Inferior parietal cortex (tissue), 1 donor: ENCODE data around the gene CLSTN2.
"Not testable (repeated sequence)": the region's sequence is repeated elsewhere in the genome, so short reads cannot be mapped to it uniquely, and the experiment has no call there.

Experiments used
- DNase-seq: peaks from one replicate; pipeline ENCODE4 v3.0.0-alpha.2; 2016; ENCODE audit errors: extremely low spot score

The CLSTN2 gene

DNA sequence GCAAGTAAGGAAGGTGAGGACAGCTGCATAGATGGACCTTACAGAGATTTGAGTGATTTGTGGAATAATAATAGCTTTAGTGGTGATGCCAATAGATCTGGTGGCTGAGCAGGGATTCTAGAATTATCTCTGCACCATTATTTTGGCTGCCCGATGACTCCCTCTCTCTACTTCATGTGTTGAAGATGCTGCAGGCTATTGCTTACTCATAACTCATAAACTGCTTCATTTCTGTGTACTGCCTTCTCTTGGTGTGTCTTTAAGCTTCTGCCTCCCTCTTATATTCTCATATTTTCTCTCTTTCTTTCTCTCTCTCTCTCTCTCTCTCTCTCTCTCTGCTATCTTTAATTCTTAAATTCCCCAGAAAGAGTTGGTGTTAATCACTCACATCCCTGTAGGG is 486.9 kb downstream of the CLSTN2 start:
- no peak for DNase-seq

DNA sequence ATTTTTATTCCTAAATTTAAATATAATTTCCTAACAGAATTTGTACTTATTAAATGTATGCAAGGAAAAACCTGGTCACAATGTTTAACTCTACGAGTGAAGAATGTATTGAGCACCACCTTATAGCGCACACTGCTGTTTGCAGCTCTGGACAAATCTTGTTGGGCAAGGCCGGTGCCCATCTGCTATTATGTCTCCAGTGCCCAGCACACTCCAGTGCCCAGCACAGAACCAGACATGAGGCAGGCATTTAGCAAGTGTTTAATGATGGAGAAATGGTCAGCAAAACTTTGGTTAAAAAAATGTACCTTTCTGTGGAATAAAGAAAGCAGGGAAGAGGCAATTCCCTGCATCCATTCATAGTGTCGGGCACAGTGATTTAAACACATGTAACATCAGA is 488.2 kb downstream of the CLSTN2 start:
- DNase-seq = no peak

DNA sequence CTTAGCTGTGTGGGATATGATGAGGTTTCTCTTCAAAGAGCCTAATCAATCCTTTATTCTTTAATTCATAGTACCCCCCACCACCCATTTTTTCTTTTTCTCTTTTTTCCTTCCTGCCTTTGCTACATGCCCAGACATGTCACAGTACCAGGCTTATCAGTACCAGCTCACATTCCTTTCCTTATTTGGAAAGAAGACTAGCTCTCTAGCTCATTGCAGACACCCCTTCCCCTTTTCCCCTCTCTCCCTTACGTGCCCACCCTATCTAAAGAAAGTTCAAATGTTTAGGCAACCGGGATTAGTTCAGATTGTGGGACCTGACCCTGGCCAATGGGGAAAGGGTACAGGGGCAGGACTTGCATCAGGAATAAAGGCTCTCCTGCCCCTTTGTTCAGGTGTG is 488.6 kb downstream of the CLSTN2 start:
- not testable (repeated sequence) for DNase-seq

DNA sequence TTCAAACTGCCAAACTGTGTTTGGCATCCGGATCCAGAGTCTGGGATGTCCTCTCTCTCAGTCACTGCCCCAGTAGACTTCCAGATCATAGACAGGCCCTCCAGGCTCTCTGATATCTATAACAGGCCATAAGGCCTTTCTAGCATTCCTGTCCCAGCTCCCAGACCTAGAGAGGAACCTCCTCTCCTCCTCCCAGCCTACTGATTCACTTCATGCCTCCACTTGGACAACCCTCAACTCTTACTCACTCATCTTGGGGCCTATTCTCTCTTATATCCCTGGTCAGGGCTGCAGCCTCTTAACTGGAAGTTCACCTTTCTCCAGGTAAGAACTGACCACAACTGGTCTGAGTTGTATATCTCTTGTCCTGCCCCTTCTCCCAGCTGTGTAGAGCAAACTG is 489.2 kb downstream of the CLSTN2 start:
- no peak for DNase-seq

DNA sequence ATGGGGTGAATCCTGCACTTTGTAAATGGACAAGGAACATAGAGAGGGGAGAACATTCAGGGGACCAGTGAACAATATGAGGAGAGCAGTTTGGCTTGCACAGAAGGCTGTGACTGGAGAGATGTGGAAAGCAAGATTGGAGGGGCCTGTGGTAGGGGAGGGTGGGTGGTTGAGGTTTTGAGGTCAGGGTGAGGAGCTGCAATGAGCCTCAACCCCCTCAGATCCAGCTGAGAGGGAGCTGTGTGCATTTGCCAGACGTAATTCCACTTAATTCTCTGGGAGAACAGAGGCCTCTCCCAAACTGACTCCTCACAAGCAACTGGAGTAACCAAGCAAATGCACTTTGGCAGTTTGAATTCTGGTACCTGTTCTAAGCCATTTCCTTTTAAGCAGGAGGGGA is 489.7 kb downstream of the CLSTN2 start:
- no peak for DNase-seq

DNA sequence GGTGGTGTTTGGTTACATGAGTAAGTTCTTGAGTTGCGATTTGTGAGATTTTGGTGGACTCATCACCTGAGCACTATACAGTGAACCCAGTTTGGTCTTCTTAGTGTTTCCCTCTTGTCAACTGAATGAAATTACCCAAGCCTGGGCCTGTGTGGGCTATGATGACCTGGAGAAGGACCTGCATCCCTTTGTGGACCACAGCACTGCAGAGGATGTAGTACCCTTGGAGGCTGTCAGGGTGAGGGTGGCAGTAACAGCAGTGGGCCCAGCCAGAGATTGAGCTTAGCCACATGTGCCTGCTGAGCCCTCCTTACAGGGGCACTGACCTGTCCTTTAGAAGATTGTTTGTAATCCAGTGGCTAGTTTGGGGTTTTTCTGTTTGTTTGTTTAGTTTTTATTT is 492.8 kb downstream of the CLSTN2 start:
- DNase-seq = no peak

DNA sequence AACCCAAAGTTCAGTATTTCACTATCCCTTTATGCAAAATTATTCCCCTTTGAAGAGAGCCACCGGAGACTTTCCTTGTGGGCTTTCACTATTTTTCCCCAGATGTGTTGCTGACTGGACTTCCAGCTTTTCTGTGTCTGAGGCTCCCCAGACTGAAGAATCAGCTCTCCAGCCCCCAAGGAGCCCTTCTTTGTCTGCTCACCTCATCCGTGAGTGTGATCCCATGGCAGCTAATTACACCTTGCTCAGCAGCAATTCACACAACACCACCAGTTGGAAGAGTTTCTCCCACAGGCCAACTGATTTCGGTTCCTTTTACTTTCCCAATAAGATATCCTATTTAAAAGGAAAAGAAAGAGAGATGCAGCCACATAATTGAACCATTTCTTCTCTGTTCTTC is 493.4 kb downstream of the CLSTN2 start:
- no peak for DNase-seq

DNA sequence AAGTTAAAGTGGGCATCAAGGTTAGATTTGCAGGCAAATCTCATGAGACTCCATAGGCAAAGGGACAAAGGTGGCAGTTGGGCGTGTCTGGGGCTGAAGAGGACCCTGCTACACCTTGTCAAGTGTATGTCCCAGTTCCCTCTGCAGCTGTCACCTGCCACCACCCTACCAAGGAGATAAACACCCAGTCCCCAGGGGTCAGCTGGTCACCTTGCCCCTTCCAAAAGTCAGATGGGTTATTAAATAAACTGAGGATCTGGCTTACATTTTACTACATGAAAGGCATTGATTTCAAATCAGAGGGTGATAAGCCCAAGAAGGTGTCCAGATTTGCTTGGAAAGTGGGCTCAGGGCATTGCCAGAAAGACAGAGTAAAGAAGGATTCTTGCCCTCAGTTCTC is 494.8 kb downstream of the CLSTN2 start:
- DNase-seq = no peak

DNA sequence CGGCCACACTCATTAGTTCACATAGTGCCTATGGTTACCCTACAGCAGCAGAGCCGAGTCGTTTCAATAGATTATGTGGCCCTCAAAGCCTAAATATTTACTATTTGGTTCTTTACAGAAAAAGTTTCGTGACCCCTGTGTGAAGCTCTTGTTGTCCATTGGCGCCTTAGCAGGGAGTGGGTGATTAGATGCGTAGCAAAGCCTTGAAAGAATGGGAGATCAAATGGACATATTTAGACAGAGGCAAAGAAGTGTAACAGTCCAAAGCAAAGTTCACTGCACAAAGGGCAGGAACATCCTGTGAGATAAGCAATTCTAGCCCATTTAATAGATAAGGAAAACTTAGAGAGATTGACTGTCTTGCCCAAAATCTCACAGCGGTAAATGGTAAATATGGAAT is 495.5 kb downstream of the CLSTN2 start:
- no peak for DNase-seq

DNA sequence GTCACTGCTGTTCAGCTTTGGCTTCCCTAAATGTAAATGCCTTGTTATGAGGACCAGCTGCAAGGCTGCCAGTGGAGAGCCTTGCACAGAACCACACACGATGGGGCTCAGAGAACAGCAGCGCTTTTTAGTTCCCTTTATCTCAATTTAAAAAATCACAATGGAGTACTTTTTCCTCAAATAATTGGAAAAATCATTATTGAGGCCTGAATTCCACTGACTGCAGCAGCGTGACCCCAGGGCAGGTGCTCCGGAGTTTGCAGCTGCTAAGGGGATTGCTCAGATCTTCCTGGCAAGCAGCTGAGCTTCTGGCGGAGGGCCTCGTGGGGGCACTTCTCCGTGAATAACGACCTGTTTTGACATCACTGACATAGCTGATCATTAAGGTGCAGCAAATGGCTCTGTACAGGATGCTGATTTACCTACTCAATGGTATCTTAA is 497.3 kb downstream of the CLSTN2 start:
- no peak for DNase-seq

DNA sequence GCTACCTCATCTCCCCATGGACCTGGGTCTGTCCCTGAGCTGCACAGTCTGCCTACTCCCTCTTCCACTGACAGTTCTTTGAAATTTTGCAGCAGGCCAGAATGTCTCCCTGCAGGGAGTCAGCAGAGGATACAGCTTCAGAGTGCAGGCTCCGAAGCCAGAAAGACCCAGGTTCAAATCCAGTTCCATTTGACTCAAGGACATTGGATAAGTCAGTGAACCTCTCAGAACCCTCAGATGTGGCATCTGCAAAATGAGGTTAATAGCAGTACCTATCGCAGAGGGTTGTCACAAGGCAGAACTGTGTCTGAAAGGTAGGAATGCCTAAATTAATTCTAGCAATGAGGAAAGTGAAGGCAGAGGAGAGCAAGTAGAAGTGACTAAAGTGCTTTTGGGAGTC is 498.4 kb downstream of the CLSTN2 start:
- no peak for DNase-seq

DNA sequence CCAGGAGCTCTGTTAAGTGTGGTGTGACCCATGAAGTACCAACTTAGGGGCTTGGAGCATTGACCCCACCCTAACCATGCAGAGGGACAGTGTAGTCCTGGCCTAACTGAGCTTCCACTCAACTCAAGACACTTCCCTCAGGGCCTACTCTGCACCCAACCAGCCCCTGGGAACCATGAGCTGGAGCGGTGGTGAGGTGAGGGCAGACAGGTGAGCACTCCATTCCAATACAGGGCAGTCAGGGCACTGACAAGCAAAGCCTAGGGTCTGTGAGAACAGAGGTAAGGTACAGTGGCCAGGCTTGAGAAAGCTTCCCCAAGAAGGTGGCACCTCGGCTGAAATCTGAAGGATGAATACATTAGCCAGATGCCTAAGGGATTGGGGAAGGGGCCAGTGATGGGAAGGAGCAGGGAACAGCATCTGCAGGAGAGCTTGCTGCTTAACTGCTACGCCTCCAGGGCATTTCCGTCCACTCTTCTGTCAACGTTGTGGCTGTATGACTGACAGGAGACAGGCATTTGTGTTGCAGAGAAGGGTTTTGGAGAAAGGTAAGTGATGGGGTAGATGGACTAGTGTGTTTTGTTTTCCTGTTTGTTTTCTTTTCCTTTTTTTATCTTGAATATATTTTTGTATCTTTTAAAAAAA is 499.4 kb downstream of the CLSTN2 start:
- no peak for DNase-seq

DNA sequence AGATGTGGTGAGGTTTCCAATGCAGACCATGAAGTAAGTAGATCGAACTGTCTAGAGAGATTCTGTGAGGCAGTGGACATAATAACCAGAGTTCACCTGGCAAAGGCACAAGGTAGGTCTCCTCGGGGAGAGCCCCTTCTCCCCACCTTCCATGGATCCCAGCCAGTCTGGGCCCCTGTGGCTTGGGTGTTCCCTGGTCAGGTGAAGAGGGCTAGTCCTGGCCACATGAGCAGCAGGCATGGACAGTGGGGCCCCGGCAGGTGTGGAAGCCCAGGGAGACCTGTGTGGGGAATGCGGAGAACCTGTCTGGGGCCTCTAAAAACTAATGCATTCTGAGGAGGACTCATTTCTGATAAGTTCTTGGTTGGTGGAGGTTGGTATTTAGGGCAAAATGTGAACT is 501.4 kb downstream of the CLSTN2 start:
- DNase-seq = no peak

DNA sequence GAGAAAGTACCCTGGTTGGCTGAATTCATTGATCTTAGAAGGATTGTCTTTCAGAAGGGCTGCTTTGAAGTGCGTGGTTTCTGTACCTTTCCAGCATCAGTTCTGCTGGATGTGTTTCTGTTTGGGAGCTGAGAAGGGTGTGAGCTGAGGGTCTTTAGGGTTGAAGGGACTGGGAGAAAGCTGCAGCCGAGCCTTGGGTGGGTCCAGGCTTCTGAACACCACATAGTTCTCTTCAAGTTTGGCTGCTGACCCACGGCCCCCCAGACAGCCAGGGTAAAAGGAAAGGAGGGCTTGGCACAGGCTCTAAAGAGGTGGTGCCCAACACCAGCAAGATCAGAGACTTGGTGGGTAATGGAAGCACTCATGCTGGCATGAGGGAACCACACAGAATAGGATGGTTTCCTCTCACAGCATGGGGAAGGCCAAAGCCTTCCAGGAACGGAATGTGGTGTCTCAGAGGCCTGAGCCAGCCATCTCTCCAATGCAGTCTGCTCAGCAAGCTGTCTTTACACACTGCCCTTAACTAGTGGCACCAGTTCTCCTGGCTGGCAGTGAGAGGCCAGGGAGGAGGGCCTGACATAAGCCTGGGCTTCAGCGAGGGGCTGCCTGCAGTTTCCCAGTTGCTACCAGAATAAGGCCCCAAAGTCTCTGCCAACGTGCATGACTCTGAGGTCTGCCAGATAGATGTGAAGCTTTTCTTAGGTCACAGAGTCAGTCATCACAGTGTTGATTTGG is 503.9 kb downstream of the CLSTN2 start:
- DNase-seq = no peak

DNA sequence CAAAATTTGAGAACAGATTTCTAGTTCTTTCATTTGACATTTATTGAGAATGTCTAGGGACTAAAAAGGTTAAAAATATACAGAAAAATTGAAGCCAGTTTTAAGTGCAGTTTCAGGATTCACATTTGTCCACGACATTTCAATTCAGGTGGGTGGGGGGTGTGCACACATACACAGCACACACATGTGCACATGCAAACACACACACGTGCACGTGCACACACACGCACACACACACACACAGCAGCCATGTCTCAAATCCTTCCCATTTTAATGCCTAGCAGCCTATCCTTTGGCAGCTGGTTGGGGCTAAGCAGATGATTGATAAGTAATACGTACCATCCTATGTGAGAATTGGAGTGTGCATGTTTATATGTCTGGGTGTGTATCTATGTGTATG is 504.5 kb downstream of the CLSTN2 start:
- DNase-seq = no peak

DNA sequence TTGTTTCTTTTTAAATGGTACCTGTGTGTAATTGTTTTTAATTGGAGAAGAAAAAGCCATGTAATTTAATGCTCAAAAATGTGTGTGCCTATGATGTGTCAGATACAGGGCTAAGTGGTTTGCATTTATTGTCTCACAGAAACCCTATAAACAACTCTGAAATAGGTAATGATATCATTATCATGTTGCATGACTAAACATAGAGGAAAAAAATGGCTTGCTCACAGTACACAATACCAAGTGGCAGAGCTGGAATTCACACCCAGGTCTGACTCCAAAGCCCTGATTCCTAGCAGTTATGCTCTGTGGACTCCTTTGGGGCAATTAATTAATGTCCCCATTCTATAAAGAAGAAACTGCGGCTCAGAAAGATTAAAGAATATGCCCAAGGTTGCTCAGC is 505.5 kb downstream of the CLSTN2 start:
- DNase-seq = no peak

DNA sequence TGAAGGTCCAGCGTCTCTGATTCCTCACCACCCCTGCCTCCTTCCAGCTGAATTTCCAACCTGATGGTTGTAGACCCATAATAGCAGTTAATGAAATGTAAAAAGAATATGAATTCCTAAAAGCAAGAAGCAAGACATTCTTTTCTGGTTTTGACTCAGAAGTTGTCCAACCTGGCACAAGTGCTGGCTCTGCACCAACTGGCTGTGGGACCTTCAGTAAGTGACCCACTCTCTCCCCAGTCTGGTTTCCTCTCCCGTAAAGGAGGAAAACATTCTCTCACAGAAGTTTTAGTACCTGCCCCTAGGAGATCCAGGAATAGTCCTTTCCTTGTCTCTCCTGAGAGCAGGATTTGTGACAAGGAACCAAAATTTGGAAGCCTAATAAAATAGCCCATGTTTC is 506.0 kb downstream of the CLSTN2 start:
- DNase-seq = no peak

DNA sequence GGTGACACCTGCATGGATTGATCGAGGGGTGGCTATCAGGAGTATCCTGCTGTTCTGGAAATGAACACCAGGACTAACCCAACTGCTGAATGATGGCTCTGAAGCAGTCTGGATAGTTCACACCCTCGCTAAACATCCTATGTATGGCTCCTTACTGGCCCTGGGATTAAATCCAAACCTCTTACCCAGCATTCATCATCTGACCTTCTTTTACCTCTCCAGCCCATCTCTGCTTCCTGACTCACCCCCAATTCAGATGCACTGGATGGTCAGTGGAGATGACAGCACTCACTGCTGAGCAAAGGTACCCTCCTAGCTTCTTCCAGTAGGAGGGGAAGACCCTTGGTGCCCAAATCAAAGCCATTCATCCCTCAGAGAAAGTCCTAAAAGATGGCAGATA is 507.6 kb downstream of the CLSTN2 start:
- no peak for DNase-seq

DNA sequence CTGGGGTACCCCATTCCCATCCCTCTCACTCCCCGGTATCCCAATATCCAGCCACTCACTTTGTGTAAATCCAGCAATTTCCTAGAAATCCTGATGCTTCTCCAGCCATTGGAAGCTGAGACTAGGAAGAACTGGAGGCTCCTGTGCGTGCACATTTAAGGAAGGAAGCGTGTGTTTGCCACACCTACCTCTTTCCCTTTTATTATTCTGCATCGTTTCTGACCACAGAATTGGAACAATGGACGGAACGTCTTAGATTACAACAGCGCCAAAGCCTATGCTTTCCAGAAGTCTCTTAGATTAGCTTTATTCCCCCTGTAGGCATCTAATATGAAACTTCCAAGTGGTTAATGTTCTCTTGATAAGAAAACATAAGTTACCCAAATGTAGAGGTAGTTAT is 508.1 kb downstream of the CLSTN2 start:
- no peak for DNase-seq

DNA sequence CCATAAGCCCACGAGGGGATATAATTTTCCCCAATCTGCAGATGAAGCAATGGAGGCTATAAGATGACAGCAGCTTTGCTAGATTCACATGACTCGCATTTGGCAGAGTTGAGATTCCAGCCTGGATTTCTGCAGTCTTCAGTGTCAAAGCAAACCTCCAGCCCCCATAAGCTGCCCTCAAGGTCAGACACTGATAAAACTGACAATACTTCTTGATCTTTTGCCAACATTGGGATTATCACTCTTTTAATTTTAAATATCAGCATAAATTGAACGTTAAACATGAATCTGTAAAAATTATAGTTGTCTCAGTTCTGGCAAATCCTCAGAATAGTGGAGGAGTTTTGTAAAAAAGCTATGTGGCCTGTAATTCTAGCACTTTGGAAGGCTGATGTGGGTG is 508.8 kb downstream of the CLSTN2 start:
- no peak for DNase-seq

DNA sequence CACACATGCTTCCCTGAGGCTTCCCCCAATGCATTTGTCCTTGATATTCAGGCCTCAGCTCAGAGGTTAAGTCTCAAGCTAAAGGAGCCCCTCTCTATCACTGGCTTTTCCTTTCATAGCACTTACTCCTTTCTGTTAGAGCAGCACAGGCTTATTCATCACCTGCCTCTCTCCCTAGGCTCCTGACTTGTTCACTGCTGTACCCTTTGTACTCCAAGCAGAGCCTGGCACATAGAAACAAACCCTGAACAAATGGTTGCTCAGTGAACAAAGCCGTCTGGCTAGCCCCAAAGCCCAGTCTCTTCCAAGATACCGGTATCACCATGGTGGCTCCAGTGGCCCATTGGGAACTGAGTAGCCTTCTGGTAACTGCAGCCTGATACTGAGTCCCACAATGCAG is 511.7 kb downstream of the CLSTN2 start:
- DNase-seq = no peak

DNA sequence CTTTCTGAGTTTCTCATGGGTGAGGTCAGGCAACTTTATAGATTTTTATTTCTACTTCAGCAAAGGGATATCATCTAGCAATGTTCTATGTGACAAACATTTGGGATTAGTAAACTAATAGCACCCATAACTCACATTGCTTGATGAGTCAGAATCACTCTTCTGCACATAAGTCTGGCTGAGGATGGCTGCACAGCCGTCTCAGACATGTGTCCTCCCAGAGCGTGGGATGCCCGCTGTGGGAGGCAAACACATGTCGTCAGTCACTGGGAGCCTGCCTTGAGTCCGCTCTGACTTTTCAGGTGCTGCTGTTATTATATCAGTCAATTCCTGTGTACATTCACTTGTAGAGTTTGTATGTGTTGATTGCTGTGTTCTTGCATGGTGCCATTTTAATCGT is 512.2 kb downstream of the CLSTN2 start:
- no peak for DNase-seq

DNA sequence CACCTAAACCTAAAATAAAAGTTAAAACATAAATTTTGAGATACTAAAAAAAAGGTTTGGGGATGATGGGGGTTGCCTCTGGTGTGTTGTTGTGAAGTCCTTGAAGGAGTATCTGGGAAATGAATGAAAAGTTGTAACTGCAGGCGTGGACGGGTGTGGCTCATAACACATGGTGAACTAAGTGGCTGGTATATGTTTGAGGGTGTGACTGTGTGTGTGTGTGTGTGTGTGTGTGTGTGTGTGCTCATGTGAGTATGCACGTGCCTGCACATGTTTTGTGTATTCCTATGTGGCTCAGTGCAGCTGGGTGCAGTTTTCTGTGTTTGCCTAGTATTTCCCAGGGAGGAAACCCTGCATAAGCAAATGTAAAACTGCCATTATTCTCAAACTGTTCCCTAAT is 513.0 kb downstream of the CLSTN2 start:
- no peak for DNase-seq
